GM21526 (cell line): ENCODE results near the gene SEC22C.
"Not testable (repeated sequence)": the region's sequence is repeated elsewhere in the genome, so short reads cannot be mapped to it uniquely, and the experiment has no call there.

ENCODE experiments used
- ATAC-seq: cut with Tn5 transposase; IDR thresholded peaks from one replicate; pipeline ENCODE4 v1.9.1; 2021; ENCODE audit warnings: moderate library complexity; ENCODE audit not compliant: unreplicated experiment, low FRiP score

The SEC22C gene

GRCh38 chr3:42582474-42583070 lies 805 bp upstream of the SEC22C start:
- ATAC-seq = no peak

- ATAC-seq = no peak
These were observed 413 bp downstream of the SEC22C start for GRCh38 chr3:42581400-42581708.

GRCh38 chr3:42579346-42579745 lies 2.4 kb downstream of the SEC22C start:
- ATAC-seq = not testable (repeated sequence)

GRCh38 chr3:42578054-42578453 lies 3.7 kb downstream of the SEC22C start:
- no peak for ATAC-seq

GRCh38 chr3:42575137-42575741 lies 6.5 kb downstream of the SEC22C start:
- no peak for ATAC-seq

GRCh38 chr3:42572278-42572677 lies 9.5 kb downstream of the SEC22C start:
- ATAC-seq = no peak

GRCh38 chr3:42569593-42570142 lies 12.1 kb downstream of the SEC22C start:
- no peak for ATAC-seq

GRCh38 chr3:42562047-42562907 lies 19.5 kb downstream of the SEC22C start:
- no peak for ATAC-seq

GRCh38 chr3:42557854-42558253 lies 23.9 kb downstream of the SEC22C start:
- ATAC-seq = no peak

- not testable (repeated sequence) for ATAC-seq
These were observed 24.9 kb downstream of the SEC22C start for GRCh38 chr3:42556817-42557216.

- ATAC-seq = no peak
These were observed 25.6 kb downstream of the SEC22C start for GRCh38 chr3:42556089-42556632.

- ATAC-seq = no peak
These were observed 28.9 kb downstream of the SEC22C start for GRCh38 chr3:42552830-42553229.

GRCh38 chr3:42550250-42550649 lies 31.5 kb downstream of the SEC22C start:
- ATAC-seq = no peak

- no peak for ATAC-seq
These were observed 32.6 kb downstream of the SEC22C start for GRCh38 chr3:42549131-42549530.

GRCh38 chr3:42547401-42547945 lies 34.3 kb downstream of the SEC22C start:
- peak; percentile 68 for ATAC-seq

- ATAC-seq = no peak
These were observed 35.0 kb downstream of the SEC22C start for GRCh38 chr3:42546691-42547213.

- ATAC-seq = no peak
These were observed 36.4 kb downstream of the SEC22C start for GRCh38 chr3:42545284-42545900.

- ATAC-seq = no peak
These were observed 37.1 kb downstream of the SEC22C start for GRCh38 chr3:42544492-42545283.

- no peak for ATAC-seq
These were observed 40.7 kb downstream of the SEC22C start for GRCh38 chr3:42541079-42541478.
